ENCODE data around the gene PEBP1. TPM values are rescaled to one million over a fixed set of nuclear protein-coding genes. Genes with fewer than 3 reads are reported as not detected.

Gene PEBP1
- total RNA-seq, 4 donors from 2014 or later, result 465 to 1,340 (median 591) TPM

DNA sequence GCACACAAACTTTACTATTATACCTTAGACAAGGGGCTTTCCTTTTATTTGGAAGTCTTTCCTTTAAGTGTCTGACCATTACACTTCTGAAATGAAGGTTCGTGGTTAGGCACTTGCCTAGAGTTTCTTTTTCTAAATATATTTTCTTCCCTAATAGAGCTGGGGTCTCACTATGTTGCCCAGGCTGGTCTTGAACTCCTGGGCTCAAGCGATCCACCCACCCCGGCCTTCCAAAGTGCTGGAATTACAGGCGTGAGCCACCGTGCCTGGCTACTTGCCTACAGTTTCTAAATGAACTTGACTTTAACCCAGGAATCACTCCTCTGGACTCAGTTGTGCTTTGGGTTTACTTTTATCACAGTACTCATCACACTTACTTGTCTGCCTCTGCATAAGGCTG, 57.6 kb downstream of the PEBP1 start:
- no peaks in the 10 kb centered on the region for H3K9me3 ChIP-seq
- H3K27ac ChIP-seq, result no peak overlapping the region
- H3K4me1 ChIP-seq, result no peaks in the 10 kb centered on the region
- peaks cover 0 to 50% (median 0%) of the 10 kb centered on the region in 3 donors for H3K36me3 ChIP-seq
- H3K27me3 ChIP-seq, result no peaks in the 10 kb centered on the region
- TF ChIP-seq POLR2A (IDR thresholded peaks at IDR 0.05), result no peak
- no peak for DNase-seq
- H3K4me3 ChIP-seq, result no peak overlapping the region

GRCh38 chr12:118193958-118194357, 58.0 kb downstream of the PEBP1 start:
- no peak for DNase-seq
- TF ChIP-seq, protein P1, sequence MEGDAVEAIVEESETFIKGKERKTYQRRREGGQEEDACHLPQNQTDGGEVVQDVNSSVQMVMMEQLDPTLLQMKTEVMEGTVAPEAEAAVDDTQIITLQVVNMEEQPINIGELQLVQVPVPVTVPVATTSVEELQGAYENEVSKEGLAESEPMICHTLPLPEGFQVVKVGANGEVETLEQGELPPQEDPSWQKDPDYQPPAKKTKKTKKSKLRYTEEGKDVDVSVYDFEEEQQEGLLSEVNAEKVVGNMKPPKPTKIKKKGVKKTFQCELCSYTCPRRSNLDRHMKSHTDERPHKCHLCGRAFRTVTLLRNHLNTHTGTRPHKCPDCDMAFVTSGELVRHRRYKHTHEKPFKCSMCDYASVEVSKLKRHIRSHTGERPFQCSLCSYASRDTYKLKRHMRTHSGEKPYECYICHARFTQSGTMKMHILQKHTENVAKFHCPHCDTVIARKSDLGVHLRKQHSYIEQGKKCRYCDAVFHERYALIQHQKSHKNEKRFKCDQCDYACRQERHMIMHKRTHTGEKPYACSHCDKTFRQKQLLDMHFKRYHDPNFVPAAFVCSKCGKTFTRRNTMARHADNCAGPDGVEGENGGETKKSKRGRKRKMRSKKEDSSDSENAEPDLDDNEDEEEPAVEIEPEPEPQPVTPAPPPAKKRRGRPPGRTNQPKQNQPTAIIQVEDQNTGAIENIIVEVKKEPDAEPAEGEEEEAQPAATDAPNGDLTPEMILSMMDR (IDR thresholded peaks at IDR 0.05), result no peak
- TF ChIP-seq POLR2A (IDR thresholded peaks at IDR 0.05), result no peak
- no peaks in the 10 kb centered on the region for H3K9me3 ChIP-seq
- peaks cover 0 to 55% (median 0%) of the 10 kb centered on the region in 3 donors for H3K36me3 ChIP-seq
- H3K4me3 ChIP-seq, result no peak overlapping the region
- no peaks in the 10 kb centered on the region for H3K4me1 ChIP-seq
- H3K27ac ChIP-seq, result no peak overlapping the region
- H3K27me3 ChIP-seq, result no peaks in the 10 kb centered on the region

Other genes with a start within 250 kb of the PEBP1 start
- under 1 TPM in 3 of 4 donors, not detected in 1; 0.27 to 0.53 (median 0.28) TPM for gene KSR2, start 167.1 kb upstream of the PEBP1 start, total RNA-seq
- 10 to 100 TPM in 2 of 4 donors, 1 to 10 TPM in 2; 8.3 to 18.2 (median 10.6) TPM for gene RFC5, start 119.4 kb upstream of the PEBP1 start, total RNA-seq
- gene WSB2, start 74.9 kb upstream of the PEBP1 start, total RNA-seq, result 100 to 1,000 TPM in 3 of 4 donors, 10 to 100 TPM in 1; 76.7 to 146 (median 110) TPM
- 100 to 1,000 TPM in 3 of 4 donors, 10 to 100 TPM in 1; 72.6 to 342 (median 208) TPM for gene VSIG10, start 32.1 kb upstream of the PEBP1 start, total RNA-seq
- gene TAOK3, start 236.8 kb downstream of the PEBP1 start, total RNA-seq, result 100 to 1,000 TPM in 1 of 4 donors, 10 to 100 TPM in 3; 91.2 to 111 (median 93.2) TPM
- gene SUDS3, start 240.4 kb downstream of the PEBP1 start, total RNA-seq, result 10 to 100 TPM; 39.2 to 86.7 (median 66.1) TPM